ENCODE results near the gene LRRC72. TPM values are rescaled to one million over a fixed set of nuclear protein-coding genes. Genes with fewer than 3 reads are reported as not detected.

The LRRC72 gene
- total and polyA plus RNA-seq, 2 experiments from 2014 or later, result not detected

- no peak for TF ChIP-seq ZNF462 (CRISPR knock-in tag; IDR thresholded peaks at IDR 0.05)
Measured at GRCh38 chr7:16493266-16493665, 33.4 kb upstream of the LRRC72 start (continued).

GRCh38 chr7:16494551-16494950 lies 32.1 kb upstream of the LRRC72 start:
- H3K27ac ChIP-seq (ENCODE audit: low read depth), result no peak overlapping the region
- no peaks in the 10 kb centered on the region for H3K36me3 Mint-ChIP-seq (ENCODE audit: low read depth)
- H3K4me1 Mint-ChIP-seq, result no peaks in the 10 kb centered on the region

GRCh38 chr7:16494955-16495719 lies 31.5 kb upstream of the LRRC72 start:
- no peak overlapping the region for H2AFZ ChIP-seq
- H3K27ac Mint-ChIP-seq, result no peak overlapping the region
- no peaks in the 10 kb centered on the region for H3F3A ChIP-seq (replicated peaks; ENCODE audit: low read depth)
- H3K27me3 Mint-ChIP-seq (ENCODE audit: insufficient read depth, low read depth, poor library complexity), result no peaks in the 10 kb centered on the region
- no peaks in the 10 kb centered on the region for H3K4me1 ChIP-seq (ENCODE audit: insufficient read depth)
- H3K4me3 ChIP-seq, result no peak overlapping the region
- no peaks in the 10 kb centered on the region for H3K9me3 Mint-ChIP-seq
- no peaks in the 10 kb centered on the region for H3K36me3 ChIP-seq (ENCODE audit: insufficient read depth)
- ATAC-seq, result no peak; the same call in 2 of the 3 replicates
- no peak for DNase-seq (ENCODE audit: low spot score)
- H3K4me2 ChIP-seq, result no peak overlapping the region
- H3K36me3 Mint-ChIP-seq (ENCODE audit: low read depth), result no peaks in the 10 kb centered on the region
- H3K9me2 ChIP-seq (ENCODE audit: insufficient read depth), result no peaks in the 10 kb centered on the region
- H3K79me2 ChIP-seq (replicated peaks; ENCODE audit: insufficient read depth), result no peaks in the 10 kb centered on the region
- H3K27ac ChIP-seq (ENCODE audit: low read depth), result no peak overlapping the region
- no peaks in the 10 kb centered on the region for H3K4me1 Mint-ChIP-seq
- no peak overlapping the region for H3K4me3 Mint-ChIP-seq
- no peaks in the 10 kb centered on the region for H4K20me1 ChIP-seq (replicated peaks; ENCODE audit: insufficient read depth)
- no peaks in the 10 kb centered on the region for H3K27me3 ChIP-seq (ENCODE audit: insufficient read depth)
- TF ChIP-seq NANOG (IDR thresholded peaks at IDR 0.05; ENCODE audit: borderline replicate concordance) (no peak), EZH2 (IDR thresholded peaks at IDR 0.05; ENCODE audit: low read depth, unreplicated experiment) (no peak), ETS1 (IDR thresholded peaks at IDR 0.05) (no peak)

More at GRCh38 chr7:16494551-16494950, 32.1 kb upstream of the LRRC72 start:
- no peak overlapping the region for H3K4me3 Mint-ChIP-seq
- no peaks in the 10 kb centered on the region for H3F3A ChIP-seq (replicated peaks; ENCODE audit: low read depth)
- H3K9me3 Mint-ChIP-seq, result no peaks in the 10 kb centered on the region
- no peaks in the 10 kb centered on the region for H3K4me1 ChIP-seq (ENCODE audit: insufficient read depth)
- H3K4me3 ChIP-seq, result no peak overlapping the region
- H3K9me2 ChIP-seq (ENCODE audit: insufficient read depth), result no peaks in the 10 kb centered on the region
- H3K27ac Mint-ChIP-seq, result no peak overlapping the region
- DNase-seq (ENCODE audit: low spot score) (no peak), ATAC-seq (no peak)
- no peaks in the 10 kb centered on the region for H3K79me2 ChIP-seq (replicated peaks; ENCODE audit: insufficient read depth)
- no peaks in the 10 kb centered on the region for H4K20me1 ChIP-seq (replicated peaks; ENCODE audit: insufficient read depth)
- no peaks in the 10 kb centered on the region for H3K36me3 ChIP-seq (ENCODE audit: insufficient read depth)
- no peaks in the 10 kb centered on the region for H3K27me3 Mint-ChIP-seq (ENCODE audit: insufficient read depth, low read depth, poor library complexity)
- no peak for TF ChIP-seq EZH2 (IDR thresholded peaks at IDR 0.05; ENCODE audit: low read depth, unreplicated experiment)
- no peak for TF ChIP-seq POLR2AphosphoS5 (IDR thresholded peaks at IDR 0.05; ENCODE audit: low read depth)
- TF ChIP-seq EZH2phosphoT487 (IDR thresholded peaks at IDR 0.05; ENCODE audit: unreplicated experiment), result no peak
- TF ChIP-seq NANOG (IDR thresholded peaks at IDR 0.05; ENCODE audit: borderline replicate concordance), result no peak
- no peak for TF ChIP-seq JUNB (IDR thresholded peaks at IDR 0.05; ENCODE audit: unreplicated experiment)
- H3K4me2 ChIP-seq, result no peak overlapping the region
- no peaks in the 10 kb centered on the region for H3K27me3 ChIP-seq (ENCODE audit: insufficient read depth)
- H2AFZ ChIP-seq, result no peak overlapping the region
